WI38 (cell line): ENCODE data around the gene ZMYND8.

Experiments
- H3K4me3 ChIP-seq: 2 replicates; pipeline ENCODE4 v1.5.1; 2011; ENCODE audit warnings: low read depth, mild to moderate bottlenecking, control low read depth, low read length
- CTCF ChIP-seq: IDR thresholded peaks from 2 replicates; pipeline ENCODE4 v1.5.1; 2012; ENCODE audit warnings: low read depth, mild to moderate bottlenecking, control low read depth, low read length

The ZMYND8 gene

DNA sequence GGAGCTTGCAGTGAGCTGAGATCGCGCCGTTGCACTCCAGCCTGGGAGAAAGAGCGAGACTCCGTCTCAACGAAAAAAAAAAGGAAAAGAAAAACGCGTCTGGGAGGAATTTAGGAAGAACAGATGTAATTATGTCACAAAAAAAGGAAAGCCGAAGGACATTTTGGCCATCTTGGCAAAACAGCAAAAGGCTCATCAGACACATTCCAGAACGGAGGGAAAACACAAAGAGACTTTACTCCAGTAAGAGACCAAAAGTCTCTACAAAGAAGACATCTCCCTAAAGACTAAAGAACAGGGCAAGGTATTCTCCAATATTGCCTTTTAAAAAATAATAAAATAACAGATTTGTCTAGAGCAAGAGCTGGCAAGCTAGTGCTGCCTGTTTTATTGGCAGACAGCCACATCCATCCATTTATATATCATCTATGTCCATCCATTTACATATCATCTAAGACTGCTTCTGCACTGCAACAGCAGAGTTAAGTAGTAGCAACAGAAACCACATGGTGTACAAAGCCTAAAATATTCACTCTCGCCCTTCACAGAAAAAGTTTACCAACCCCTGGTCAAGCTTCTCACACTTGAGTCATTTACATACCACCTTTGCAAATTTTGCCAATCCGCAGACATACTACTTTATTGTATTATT lies 133.9 kb downstream of the ZMYND8 start:
- TF ChIP-seq CTCF = no peak
- H3K4me3 ChIP-seq = no peak overlapping the region

- TF ChIP-seq CTCF = no peak
- no peak overlapping the region for H3K4me3 ChIP-seq
These were observed 135.4 kb downstream of the ZMYND8 start for GRCh38 chr20:47221036-47221625.

GRCh38 chr20:47220161-47220582 lies 136.3 kb downstream of the ZMYND8 start:
- peak; percentile 50 for TF ChIP-seq CTCF
- H3K4me3 ChIP-seq = no peak overlapping the region

DNA sequence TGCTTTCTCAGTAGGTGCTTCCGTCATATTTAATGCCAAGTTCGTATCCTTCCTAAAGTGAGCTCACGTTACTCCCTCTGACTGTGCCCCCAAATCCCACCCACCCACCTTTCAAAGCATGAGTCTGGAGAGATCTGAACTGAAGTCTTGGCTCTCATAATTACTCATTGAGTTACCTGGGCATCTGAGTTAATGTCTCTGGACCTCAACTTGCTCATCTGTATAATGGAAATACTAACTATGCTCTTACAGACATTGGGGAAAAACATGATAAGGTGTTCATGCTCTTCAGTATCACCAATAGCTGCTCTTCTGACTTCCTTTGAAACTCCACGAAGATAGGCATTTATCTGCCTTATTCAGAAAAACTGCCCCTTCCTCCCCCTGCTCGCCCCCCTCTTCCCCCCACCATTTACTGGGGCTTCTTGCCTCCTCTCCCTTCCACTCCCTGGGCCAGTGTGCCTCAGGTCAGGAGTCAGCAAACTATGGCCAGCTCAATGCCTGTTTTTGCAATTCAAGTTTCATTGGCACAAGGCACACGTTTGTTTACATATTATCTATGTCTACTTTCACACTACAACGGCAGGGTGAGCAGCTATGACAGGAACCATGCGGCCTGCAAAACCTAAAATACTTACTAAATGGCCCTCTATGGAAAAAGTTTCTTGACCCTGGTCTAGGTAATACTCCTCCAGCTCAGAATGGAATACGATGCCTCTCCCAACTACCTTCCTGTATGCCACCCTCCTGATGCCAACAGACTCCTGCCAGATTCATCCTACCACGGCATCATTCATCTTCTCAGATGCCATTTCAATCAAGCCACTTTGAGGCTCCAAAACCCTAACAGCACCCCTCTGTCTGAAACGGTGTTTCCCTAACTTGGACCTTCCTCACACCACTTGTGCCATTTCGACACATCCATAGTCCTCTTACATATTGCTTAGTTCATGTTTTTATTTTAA lies 138.7 kb downstream of the ZMYND8 start:
- H3K4me3 ChIP-seq = no peak overlapping the region
- TF ChIP-seq CTCF = no peak

DNA sequence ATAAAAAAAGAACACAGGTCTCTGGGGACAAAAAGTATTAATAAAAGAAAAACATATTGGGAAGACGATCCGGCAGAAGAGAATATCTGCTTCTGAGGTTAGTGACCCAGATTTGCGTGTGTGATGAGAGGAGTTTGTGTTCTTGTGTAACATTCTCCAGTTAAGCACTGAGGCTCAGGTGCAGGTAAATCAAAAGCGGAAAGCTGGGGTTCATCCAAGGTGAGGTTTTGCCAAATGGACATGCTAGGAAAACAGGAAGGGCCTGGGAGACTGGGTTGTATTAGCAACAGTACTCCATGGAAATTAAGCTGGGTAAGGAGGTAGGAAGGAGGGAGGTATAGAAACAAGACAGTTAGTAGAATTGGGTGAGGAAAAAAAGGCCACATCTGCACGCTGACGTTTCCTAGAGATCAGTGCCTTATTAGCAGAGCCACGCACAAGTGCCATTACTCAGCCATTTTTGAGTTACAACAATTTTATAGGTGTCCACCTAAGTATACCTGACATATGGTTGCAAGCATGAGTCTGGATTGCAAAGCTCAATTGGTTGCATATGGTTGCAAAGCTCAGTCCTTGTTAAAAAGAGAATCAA lies 139.6 kb downstream of the ZMYND8 start:
- no peak for TF ChIP-seq CTCF

DNA sequence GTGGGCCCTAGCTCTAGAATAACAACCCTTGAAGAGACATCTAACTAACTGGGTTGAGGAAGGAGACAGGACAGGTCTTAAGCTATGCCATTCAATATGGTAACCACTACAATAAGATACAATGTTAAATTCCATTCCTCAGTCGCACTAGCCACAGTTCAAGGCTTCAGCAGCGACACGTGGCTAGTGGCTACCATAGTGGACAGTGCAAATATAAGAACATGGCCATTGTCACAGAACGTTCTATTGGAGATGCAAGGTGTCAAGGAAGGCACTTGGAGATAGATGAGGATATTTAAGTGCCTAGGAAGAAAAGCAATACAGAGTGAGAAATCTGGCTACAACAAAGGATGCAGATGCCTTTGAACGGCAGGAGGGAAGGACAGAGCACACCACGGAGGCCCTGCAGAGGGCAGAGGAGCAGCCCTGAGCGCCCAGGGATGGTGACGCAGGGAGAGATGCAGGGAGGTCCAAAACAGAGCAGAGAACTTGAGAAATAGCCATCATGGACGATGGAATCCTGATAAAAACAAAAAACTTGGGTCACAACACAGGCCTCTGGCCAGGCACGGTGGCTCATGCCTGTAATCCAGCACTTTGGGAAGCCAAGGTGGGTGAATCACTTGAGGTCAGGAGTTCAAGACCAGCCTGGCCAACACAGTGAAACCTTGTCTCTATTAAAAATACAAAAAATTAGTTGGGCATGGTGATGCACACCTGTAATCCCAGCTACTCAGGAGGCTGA lies 140.7 kb downstream of the ZMYND8 start:
- H3K4me3 ChIP-seq = no peak overlapping the region

More for the DNA sequence above, 139.6 kb downstream of the ZMYND8 start:
- H3K4me3 ChIP-seq = no peak overlapping the region

More for the DNA sequence above, 140.7 kb downstream of the ZMYND8 start:
- no peak for TF ChIP-seq CTCF
